NCI-H1436 treated with DMSO at 0.1 percent for 48 hours (cell line): ENCODE measurements around the gene RHOBTB3.

ENCODE experiments used
- DNase-seq: peaks from one replicate; lab custom pipeline; 2025; lab: John Stamatoyannopoulos, UW

Gene RHOBTB3

DNA sequence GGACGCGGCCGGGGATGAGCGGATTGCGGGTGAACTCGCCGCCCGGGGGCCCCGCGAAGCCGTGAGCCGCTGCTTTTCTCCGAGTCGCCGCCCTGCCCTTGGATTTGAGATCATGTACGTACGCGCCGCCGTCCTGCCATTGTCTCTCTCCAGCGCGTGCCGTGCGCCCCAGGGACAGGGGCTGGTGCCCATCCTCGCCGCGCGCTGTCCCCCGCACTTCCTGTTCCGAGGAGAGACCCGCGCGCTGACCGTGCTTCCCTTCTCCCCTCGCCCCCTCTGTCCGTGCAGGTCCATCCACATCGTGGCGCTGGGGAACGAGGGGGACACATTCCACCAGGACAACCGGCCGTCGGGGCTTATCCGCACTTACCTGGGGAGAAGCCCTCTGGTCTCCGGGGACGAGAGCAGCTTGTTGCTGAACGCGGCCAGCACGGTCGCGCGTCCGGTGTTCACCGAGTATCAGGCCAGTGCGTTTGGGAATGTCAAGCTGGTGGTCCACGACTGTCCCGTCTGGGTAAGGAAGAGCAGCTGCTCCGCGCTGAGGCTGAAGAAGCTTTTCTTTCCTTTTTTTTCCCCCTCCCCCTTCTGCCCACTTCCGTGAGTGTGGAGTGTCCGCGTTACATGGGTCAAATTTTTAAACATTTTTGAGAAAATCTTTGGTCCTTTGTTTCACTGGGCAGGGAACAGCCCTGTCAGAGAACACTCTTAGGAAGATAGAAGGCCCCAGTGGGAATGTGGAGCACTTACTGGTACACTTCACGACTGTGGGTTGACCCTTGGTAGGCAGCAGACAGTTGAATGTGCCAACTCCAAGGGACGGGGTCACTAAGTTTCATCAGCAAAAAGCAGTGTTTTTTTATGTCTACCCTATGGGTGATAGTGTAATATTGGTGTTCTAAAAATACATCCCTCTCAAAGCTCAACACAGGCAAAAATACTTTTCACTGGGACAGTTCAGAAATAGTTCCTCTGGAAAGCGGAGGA is 727 bp downstream of the RHOBTB3 start:
- DNase-seq, result no peak

DNA sequence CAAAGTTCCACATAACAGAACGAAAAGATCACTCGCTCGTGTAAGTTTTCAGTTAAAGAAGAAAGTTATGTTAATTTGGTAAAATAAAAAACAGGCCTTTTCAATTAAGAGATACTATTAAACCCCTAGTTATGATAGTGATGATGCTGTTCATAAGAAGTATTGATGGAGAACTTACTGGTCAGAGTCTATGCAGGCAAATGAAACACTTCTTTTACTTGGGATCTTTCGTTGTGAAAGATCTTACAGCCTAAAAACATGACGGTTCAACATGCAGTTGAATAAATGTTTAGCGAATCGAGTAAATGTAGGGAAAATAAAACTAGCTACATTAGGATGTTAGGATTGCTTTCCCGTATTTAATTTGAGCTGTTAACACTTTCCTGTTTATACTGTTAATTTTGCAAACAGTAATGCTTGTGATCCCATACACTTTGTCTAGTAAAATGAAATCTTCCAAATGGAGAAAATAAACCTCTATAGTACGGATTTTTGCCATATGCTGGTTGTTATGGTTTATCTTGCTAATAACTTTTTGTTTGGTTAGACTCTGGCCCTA is 2.0 kb downstream of the RHOBTB3 start:
- no peak for DNase-seq

DNA sequence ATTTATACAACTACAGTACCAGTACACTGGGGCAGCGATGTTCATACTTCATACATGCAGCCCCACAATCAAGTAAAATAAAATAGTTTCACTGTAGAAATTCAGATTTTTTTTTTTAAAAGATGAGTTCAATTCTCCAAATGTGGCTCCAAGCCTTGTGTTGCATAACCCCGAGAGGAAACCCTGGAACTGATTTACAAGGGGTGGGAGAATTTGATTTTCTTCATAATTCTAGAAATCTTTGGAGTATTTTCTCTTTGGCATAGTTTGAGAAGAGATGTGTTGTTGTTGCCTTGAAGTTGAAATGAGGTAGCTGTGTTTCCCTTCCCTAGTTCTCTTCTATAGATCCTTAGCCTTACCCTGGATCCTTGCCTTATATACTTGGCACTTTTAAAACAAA is 3.1 kb downstream of the RHOBTB3 start:
- no peak for DNase-seq

DNA sequence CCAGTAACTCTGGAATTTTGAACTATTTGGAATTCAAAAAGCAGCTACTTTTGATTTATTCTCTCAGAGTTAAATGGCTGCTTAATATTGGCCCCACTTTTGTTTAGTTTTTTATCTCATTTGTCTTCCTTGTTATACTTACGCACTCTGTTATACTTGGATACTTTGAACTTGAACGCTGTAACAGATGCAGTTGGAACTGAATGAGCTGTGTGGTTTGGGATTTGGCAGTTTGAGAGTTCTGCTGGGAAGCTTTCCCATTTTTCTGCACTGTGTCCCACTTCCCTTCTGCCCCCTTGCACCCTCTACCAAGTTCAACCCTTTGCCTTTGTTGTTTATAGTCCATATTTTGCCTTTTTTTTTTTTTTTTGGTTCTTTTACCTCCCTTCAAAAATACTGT is 3.8 kb downstream of the RHOBTB3 start:
- DNase-seq, result no peak

DNA sequence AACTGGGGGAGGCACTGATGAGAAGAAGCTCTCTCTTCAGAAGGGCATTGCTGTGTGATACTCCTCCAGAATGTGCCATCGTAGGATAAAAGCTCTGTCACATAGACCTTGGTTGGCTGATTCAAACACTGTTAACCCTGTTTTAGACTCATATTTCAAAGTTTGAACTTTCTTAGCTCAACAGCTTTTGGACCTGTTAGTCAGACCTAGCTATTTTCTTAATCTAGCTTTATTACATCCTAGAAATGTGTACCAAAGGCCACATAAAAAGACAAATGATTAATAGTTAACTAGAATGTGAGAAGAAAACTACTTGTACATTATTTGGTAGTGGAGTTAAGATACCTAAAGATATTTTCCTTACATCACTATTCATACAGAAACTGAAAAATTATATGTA is 4.3 kb downstream of the RHOBTB3 start:
- DNase-seq, result no peak

DNA sequence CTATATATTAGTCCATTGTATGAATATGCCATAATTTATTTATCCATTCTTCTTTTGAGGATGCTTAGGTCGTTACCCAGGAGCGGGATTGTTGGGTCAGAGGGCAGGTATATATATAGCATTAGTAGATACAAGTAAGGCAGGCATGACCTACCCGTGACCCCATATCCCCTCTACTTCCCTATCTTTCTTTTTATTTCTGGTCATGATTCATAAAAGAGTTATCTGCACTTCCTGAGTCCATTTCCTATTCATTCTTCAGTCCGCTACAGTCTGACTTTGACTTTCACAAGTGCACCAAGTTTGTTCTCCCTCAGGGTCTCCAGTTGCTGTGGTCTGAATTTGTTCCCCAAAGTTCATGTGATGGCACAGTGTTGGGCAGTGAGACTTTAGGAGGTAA is 6.9 kb downstream of the RHOBTB3 start:
- DNase-seq, result no peak

DNA sequence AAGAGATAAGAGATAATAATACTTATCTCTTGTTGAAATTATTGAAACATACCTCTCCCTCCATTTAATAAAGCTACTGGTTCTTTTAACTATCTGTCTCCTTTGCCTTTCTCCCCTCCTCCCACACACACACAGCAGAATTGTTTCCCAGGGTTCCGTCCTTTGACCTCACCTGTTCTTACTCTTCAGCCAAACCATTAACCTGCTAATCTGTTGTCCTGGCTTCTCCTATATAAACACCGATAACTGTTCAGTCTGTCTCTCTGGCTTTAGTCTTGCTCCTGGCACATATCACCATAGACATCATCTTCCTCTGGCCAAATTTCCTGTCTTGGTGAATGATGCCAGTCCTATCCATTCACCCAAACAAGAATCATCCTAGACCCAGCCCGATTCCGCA is 7.7 kb downstream of the RHOBTB3 start:
- DNase-seq, result no peak

DNA sequence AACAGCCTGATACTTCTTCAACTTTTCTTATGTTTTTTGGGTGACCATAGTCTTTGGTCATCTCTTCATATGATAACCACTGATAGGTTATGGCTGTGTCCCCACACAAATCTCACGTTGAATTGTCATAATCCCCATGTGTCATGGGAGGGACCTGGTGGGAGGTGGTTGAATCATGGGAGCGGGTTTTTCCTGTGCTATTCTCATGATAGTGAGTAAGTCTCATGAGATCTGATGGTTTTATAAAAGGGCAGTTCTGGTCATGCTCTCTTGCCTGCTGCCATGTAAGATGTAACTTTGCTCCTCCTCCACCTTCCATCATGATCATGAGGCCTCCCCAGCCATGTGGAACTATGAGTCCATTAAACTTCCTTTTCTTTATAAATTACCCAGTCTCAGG is 8.7 kb downstream of the RHOBTB3 start:
- DNase-seq, result no peak

DNA sequence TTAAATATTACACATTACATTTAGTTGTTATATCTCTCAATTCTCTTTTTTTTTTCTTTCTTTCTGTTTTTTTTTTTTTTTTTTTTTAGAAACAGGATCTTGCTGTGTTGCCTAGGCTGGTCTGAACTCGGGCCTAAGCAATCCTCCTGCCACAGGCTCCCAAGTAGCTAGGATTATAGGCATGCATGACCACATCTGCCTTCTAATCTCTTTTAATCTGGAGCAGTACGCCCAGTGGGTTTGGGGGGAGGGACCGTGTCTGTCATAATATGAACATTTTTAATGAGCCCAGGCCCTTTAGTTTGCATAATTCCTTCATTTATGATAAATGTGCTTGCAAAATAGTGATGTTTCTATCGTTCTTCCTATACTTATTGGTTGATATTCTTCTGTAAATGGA is 10.3 kb downstream of the RHOBTB3 start:
- DNase-seq, result no peak

DNA sequence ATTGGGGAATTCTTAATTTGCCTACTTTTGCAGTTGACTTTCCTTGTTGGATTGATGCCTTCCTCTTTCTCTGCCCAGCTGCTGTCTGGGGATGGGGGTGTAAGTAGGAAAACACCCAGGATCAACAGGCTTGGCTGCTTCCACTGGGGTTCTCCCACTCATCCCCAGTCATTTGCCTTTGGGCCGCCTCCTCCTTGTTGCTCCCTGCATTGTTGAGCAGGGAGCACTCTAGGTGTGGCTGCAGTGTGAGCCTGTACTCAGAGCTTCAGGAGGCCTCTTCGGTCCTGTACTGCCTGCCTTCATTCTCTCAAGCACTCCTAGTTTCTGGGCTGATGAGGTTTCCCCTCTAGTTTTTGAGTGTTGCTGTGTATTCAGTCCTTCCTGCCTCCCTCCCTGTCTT is 12.1 kb downstream of the RHOBTB3 start:
- no peak for DNase-seq

DNA sequence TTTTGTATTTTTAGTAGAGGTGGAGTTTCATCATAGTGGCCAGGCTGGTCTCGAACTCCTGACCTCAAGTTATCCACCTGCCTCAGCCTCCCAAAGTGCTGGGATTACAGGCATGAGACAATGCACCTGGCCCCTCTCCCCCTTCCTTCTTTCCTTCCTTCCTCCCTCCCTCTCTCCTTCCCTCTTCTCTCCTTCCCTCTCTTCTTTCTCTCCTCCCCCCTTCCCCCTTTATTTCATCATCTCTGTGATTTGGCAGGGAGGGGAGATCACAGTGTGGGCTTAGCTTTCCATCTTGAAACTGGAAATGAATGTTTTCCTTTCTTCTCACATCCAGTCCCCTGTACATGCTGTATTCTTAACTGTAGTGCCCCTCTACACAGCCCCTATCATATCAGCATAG is 12.7 kb downstream of the RHOBTB3 start:
- no peak for DNase-seq

DNA sequence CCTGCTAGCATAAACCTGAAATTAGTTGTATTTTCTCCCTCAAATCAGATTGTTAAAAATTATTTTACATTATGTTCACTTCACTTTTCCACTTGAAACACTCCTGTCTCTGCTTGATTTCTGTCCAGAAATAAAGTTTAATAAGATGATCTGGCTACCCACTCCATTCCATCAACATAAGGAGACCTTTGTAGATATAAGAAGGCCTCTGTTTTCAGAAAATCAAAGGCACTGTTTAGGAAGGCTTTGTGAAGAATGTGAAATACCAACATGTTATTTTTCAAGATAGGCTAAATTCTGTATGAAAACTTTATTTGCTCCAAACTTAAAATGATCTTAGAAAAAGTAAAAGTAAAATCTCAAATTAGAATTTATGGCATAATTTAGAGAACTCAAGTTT is 15.1 kb downstream of the RHOBTB3 start:
- no peak for DNase-seq

DNA sequence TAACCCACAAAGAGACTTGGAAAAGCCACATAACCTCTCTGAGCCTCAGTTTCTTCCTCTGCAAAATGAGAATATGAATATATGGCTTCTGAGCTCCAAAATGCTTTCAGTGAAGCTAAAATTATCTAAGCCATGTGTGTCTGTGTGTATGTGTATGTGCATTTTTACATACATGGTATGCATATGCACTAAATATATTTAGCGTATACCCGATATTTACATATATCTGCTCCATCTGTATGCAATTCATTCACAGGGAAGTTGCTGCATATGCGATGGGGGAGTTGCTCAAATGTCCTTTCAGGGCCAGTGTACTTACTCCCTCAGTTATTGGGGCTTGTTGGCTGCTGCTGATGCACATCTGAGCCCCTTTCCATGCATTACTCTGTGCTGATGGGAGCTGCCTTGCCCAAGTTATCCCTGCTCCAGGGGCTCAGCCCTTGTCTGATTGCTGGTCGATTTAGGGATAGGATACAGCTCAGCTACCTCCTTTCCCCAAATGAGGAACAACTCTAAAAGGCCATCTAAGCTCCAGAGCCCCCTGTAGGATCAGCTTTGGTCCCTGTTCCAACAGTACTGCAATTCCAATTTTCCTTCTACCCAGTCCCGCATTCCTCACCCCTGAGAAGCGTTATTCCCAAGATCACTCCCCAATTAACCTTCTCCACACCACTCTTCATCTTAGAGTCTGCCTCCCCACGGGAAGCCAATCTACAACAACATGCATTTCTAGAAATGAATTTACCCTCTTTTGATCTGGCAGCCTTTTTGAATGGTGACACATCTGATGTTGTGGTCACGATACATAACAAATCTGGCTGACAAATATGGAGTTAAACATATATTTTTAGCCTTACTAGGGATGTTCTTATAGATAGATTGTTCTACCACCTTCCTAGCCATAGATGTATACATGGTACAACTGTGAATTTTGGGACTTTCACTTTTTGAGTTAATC is 15.9 kb downstream of the RHOBTB3 start:
- no peak for DNase-seq

DNA sequence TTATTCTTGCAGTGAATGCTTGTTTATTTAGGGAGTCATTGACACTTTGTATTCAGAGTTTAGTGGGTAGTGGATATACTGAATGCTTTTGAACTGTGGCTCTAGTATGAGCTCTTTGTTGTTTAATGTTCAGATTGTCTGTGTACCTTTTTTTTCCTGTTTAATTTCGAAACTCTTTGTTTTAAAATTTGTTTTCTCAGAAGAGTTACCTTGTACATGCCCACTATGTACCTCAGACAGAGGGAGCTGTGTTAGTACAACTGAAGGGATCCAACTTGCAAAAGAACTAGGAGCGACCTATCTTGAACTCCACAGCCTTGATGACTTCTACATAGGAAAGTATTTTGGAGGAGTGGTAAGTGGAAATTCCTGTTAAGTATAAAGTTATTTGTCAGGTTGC is 17.0 kb downstream of the RHOBTB3 start:
- no peak for DNase-seq

DNA sequence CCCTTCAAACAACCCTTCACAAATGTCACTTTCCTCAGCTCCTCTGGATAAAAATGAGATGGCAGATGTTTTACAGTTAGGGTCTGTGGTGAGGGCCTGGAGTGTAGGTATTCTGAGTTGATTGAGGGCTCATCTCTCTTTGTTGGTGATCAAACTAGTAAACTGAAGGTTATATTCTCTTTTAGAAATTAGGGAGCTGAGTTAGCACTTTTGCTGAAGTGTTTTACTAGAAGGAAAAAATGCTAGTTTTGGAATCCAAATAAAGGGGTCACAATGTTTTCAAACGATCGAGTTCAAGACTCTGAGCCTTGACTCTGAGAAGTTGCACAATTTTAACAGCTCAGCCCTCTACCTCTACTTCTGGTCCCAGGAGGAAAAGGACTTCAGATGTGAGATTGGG is 23.4 kb downstream of the RHOBTB3 start:
- DNase-seq, result no peak

DNA sequence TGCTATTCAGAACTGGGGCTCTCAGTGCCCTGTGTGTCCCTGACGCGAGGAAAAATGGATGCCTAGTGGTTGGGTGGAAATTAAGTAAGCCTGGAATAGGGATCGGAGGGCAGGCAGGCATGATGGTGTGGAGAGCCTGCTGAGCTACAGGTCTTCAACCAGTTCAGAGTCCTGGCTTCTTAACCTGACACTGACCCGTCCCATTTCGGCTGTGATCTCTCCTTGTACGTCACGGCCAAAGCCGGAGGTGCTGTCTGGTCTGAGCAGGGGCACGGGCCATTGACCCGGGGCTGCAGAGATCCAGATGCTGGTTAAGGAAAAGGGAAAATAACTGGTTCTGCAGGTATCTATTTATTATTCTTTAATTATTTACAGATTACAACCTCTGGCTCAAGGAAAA is 27.9 kb downstream of the RHOBTB3 start:
- no peak for DNase-seq

DNA sequence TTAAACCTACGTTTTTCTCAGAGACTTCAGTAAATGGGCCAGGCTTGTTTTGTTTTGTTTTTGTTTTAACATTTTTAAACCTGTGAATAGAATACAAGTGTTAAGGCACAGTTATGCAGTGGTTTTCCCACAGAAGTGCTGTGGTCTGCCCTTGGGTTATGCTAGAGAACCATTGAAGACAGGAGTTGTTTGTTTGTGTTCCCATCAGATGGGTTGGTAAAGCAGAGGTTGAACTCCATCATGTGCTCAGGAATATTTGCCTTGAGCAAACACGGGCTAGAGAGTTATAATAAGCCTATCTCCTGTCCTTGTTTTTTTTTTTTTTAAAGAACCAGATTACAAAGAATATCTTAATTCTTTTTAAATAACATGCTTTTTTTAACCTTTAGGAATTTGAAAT is 28.5 kb downstream of the RHOBTB3 start:
- DNase-seq, result no peak

DNA sequence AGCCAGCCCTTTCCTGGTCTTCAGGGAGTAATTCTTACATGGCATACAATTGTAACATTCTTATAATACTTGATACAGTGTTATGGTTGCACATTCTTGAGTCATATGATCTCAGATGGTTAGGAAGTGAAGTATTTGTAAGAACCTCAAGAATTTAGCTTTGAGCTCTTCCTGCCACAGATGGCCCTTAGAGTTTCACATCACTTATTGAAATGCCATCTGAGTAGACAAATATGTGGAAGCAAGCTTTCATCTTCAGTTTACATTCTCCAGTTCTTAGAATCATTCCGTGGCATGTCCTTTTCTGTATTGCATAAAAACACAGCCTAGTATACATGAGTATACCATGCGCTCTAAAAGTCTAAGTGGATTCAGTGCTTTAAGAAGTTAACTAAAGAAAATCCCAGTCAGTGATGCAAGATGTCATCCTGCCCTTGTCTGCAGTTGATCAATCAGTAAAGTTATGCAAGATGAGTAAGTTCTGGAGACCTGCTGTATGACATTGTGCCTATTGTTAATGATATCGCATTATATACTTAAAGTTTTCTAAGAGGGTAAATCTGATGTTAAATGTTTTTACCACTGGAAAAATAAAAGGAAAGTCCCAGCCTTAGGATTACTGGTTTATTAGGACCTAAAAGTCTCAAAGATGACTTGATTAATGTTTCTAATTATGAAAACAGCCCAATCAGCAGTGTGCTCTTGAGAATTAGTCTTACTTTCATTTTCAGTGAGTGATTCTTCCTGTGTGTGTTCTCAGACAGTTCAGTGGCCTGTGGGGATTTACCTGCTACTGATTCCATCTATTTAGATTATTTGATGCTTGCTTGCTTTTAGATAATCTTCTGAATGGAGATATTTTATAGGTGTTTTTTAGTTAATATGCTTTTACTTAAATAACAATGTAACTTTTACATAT is 29.4 kb downstream of the RHOBTB3 start:
- no peak for DNase-seq

DNA sequence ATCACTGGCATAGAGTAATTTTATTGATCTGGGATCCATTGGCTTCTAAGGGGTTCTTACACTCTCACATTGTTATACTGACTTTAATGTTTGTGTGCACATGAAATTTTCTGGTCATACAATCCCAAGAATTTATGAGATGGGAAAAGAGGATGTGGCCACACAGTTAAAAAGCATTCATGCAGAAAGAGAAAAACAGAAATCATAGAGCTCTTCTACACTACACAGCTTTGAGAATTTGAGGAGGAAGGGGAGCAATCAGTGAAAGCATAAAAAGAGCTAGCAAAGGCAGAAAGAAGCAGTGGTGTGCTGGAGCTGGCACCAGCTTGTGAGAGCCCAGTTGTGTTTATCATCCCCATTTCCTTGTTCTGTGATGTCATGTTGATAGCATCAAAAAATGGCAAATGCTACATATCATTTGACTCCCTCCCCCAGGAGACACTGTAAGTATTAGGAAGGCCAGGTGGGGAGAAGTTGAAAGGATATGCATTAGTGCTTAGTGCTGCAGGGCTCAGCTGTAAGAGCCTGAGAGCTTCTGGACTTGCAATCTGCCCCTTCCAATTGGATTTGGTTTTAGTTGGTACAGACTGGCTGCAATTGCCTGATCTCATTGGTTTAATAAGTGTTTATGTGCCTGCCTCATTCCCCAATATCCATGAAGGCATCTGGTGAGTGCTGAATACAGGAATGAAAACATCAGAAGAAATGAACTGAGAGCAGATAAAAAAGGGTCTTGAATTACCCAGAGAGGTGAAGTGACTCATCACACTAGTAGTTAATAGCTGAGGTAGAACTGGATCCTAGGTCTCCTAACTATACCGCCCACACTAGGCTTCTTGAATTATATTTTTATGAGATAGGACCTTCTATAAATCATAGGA is 30.9 kb downstream of the RHOBTB3 start:
- no peak for DNase-seq

DNA sequence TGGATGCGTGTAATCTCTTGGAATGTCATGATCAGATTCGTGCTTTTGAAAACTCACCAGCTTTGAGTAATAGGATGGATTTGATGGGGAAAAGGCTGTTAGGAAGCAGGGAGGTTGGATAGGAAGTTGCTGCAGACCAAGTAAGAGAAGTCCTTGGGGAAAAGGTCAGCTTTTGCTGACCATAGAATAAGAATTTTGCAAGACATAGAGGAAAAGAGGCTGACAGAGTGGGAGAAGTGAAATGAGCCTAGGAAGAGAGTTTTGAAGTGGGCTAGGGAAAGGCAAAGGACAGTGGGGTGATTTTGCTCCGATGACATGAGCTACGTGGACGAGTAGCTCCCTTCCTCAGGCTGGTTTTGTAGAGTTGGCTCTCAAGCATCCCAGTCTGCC is 31.5 kb downstream of the RHOBTB3 start:
- DNase-seq, result no peak

DNA sequence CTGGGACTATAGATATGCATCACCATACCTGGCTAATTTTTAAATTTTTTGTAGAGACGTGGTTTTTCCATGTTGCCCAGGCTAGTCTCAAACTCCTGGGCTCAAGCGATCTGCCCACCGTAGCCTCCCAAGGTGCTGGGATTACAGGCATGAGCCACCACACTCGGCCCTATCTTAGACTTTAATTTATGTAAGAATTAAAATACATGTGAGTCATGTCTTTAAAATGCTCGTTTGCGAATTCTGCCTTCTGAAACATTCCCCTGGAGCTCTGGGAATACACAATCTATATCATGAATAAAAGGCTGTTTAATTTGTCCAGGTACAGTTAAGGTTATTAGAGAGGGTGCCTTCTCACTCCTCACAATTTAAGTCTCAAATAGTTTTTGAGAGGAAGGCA is 32.8 kb downstream of the RHOBTB3 start:
- no peak for DNase-seq
